CD4-positive, alpha-beta T cell treated with Interleukin-17A for 4 hours (primary cell): ENCODE results near the gene GCK.

Experiments used
- DNase-seq: peaks from one replicate; pipeline ENCODE4 v3.0.0-alpha.2; 2020; ENCODE audit warnings: mixed read lengths

The GCK gene

GRCh38 chr7:44189286-44189992, at the start of gene GCK:
TSS of gene GCK (minus strand) at chr7:44189439. CDS start at chr7:44188953, 486 bp downstream.
- DNase-seq: no peak

GRCh38 chr7:44238116-44238695, 49.0 kb upstream of the GCK start:
- DNase-seq: no peak

- no peak for DNase-seq
Observed at GRCh38 chr7:44237696-44238095, 48.5 kb upstream of the GCK start.

- no peak for DNase-seq
Observed at GRCh38 chr7:44236333-44236728, 47.1 kb upstream of the GCK start.

- DNase-seq: no peak
Observed at GRCh38 chr7:44235582-44236332, 46.5 kb upstream of the GCK start.

GRCh38 chr7:44235066-44235465, 45.8 kb upstream of the GCK start:
- no peak for DNase-seq

GRCh38 chr7:44232901-44233715, 43.9 kb upstream of the GCK start:
- DNase-seq: no peak

- no peak for DNase-seq
Observed at GRCh38 chr7:44232396-44232795, 43.2 kb upstream of the GCK start.

- DNase-seq: no peak
Observed at GRCh38 chr7:44231088-44231487, 41.8 kb upstream of the GCK start.

- no peak for DNase-seq
Observed at GRCh38 chr7:44230286-44230685, 41.0 kb upstream of the GCK start.

GRCh38 chr7:44229546-44230105, 40.4 kb upstream of the GCK start:
- DNase-seq: no peak

- DNase-seq: no peak
Observed at GRCh38 chr7:44228571-44229350, 39.5 kb upstream of the GCK start.

GRCh38 chr7:44227911-44228310, 38.7 kb upstream of the GCK start:
- no peak for DNase-seq

GRCh38 chr7:44226396-44226753, 37.1 kb upstream of the GCK start:
- DNase-seq: no peak

GRCh38 chr7:44225566-44226395, 36.5 kb upstream of the GCK start:
- DNase-seq: no peak

- no peak for DNase-seq
Observed at GRCh38 chr7:44224974-44225565, 35.8 kb upstream of the GCK start.

- DNase-seq: no peak
Observed at GRCh38 chr7:44224080-44224973, 35.1 kb upstream of the GCK start.

GRCh38 chr7:44223362-44224079, 34.3 kb upstream of the GCK start:
- DNase-seq: no peak

- no peak for DNase-seq
Observed at GRCh38 chr7:44222776-44223261, 33.6 kb upstream of the GCK start.
